Measurements from ENCODE around the gene FBF1. TPM values are rescaled to one million over a fixed set of nuclear protein-coding genes. Genes with fewer than 3 reads are reported as not detected.

Gene FBF1
- total RNA-seq, 1 donor from 2014 or later: 13.0 TPM

- H3K27me3 ChIP-seq: no peaks in the 10 kb centered on the region
- no peak for DNase-seq (ENCODE audit: extremely low spot score in 2 of 2)
- no peak overlapping the region for H3K27ac ChIP-seq
- no peak for TF ChIP-seq POLR2AphosphoS5 (IDR thresholded peaks at IDR 0.05; ENCODE audit: insufficient read depth in 1 of 2, low read depth in 1 of 2)
- TF ChIP-seq POLR2A (IDR thresholded peaks at IDR 0.05): no peak
- TF ChIP-seq CTCF (IDR thresholded peaks at IDR 0.05): no peak
- H3K4me1 ChIP-seq: peaks cover 8% of the 10 kb centered on the region
- intact Hi-C loops (cut with DNase I): no loop called here
- H3K9me3 ChIP-seq: no peaks in the 10 kb centered on the region
- no peak overlapping the region for H3K4me3 ChIP-seq
- no peaks in the 10 kb centered on the region for H3K36me3 ChIP-seq
Observed at GRCh38 chr17:75937652-75938051, 3.2 kb downstream of the FBF1 start.

- Histone ChIP-seq H3K27me3 (no peaks in the 10 kb centered on the region), H3K9me3 (no peaks in the 10 kb centered on the region), H3K27ac (no peak overlapping the region), H3K36me3 (no peaks in the 10 kb centered on the region), H3K4me1 (no peaks in the 10 kb centered on the region), H3K4me3 (no peak overlapping the region)
- intact Hi-C loops (cut with DNase I): no loop called here
- no peak for DNase-seq (ENCODE audit: extremely low spot score in 2 of 2)
- TF ChIP-seq POLR2A (IDR thresholded peaks at IDR 0.05) (no peak), CTCF (IDR thresholded peaks at IDR 0.05) (no peak), POLR2AphosphoS5 (IDR thresholded peaks at IDR 0.05; ENCODE audit: insufficient read depth in 1 of 2, low read depth in 1 of 2) (no peak)
Observed at GRCh38 chr17:75933808-75934207, 7.0 kb downstream of the FBF1 start.

GRCh38 chr17:75932852-75933251 is 8.0 kb downstream of the FBF1 start:
- H3K36me3 ChIP-seq: no peaks in the 10 kb centered on the region
- intact Hi-C loops (cut with DNase I): no loop called here
- H3K4me3 ChIP-seq: no peak overlapping the region
- TF ChIP-seq POLR2AphosphoS5 (IDR thresholded peaks at IDR 0.05; ENCODE audit: insufficient read depth in 1 of 2, low read depth in 1 of 2): no peak
- no peak for TF ChIP-seq CTCF (IDR thresholded peaks at IDR 0.05)
- TF ChIP-seq POLR2A (IDR thresholded peaks at IDR 0.05): no peak
- H3K27me3 ChIP-seq: no peaks in the 10 kb centered on the region
- DNase-seq (ENCODE audit: extremely low spot score in 2 of 2): no peak
- H3K4me1 ChIP-seq: no peaks in the 10 kb centered on the region
- H3K9me3 ChIP-seq: no peaks in the 10 kb centered on the region
- no peak overlapping the region for H3K27ac ChIP-seq

- no peak for DNase-seq (ENCODE audit: extremely low spot score in 2 of 2)
- Histone ChIP-seq H3K9me3 (no peaks in the 10 kb centered on the region), H3K36me3 (no peaks in the 10 kb centered on the region), H3K4me1 (no peaks in the 10 kb centered on the region), H3K4me3 (no peak overlapping the region), H3K27ac (no peak overlapping the region), H3K27me3 (no peaks in the 10 kb centered on the region)
- intact Hi-C loops (cut with DNase I): no loop called here
- TF ChIP-seq CTCF (IDR thresholded peaks at IDR 0.05) (no peak), POLR2AphosphoS5 (IDR thresholded peaks at IDR 0.05; ENCODE audit: insufficient read depth in 1 of 2, low read depth in 1 of 2) (no peak)
Observed at GRCh38 chr17:75931062-75931461, 9.8 kb downstream of the FBF1 start.

- no peak overlapping the region for H3K4me3 ChIP-seq
- no peaks in the 10 kb centered on the region for H3K4me1 ChIP-seq
- no peak for DNase-seq (ENCODE audit: extremely low spot score in 2 of 2)
- H3K27me3 ChIP-seq: no peaks in the 10 kb centered on the region
- no peaks in the 10 kb centered on the region for H3K9me3 ChIP-seq
- TF ChIP-seq POLR2AphosphoS5 (IDR thresholded peaks at IDR 0.05; ENCODE audit: insufficient read depth in 1 of 2, low read depth in 1 of 2) (peak in 1 of 2 donors; percentile 71), CTCF (IDR thresholded peaks at IDR 0.05) (no peak)
- H3K36me3 ChIP-seq: no peaks in the 10 kb centered on the region
- intact Hi-C loops (cut with DNase I): no loop called here
- no peak overlapping the region for H3K27ac ChIP-seq
Observed at GRCh38 chr17:75927286-75927922, 13.4 kb downstream of the FBF1 start.

All from vagina (tissue), 2 donors.